GM19193 (cell line): ENCODE results near the gene PLS3.

Experiments
- POLR2A ChIP-seq: IDR thresholded peaks from 4 replicates; pipeline ENCODE4 v1.6.1; 2011; ENCODE audit not compliant: insufficient read depth, insufficient read length; ENCODE audit errors: extremely low read depth

PLS3 gene

DNA sequence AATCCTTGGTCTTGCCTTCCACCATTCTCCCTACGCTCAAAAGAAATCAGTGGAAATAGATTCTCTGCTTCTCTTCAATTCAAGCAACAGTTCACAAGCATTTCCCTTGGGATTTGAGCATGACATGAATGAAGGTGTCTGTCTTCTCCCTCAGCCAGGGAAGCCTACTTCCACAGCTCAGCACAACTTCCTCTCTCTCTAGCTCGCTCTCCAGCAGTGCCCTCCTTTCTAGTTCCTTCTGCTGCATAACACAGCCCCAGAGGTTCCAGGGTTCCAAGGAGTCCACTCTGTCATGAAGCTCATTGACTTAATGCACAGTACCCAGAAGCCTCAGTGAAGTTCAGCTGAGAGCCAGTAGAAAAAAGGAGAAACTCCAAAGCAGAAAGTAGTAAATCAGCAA, 81.3 kb downstream of the PLS3 start:
- TF ChIP-seq POLR2A, result no peak

DNA sequence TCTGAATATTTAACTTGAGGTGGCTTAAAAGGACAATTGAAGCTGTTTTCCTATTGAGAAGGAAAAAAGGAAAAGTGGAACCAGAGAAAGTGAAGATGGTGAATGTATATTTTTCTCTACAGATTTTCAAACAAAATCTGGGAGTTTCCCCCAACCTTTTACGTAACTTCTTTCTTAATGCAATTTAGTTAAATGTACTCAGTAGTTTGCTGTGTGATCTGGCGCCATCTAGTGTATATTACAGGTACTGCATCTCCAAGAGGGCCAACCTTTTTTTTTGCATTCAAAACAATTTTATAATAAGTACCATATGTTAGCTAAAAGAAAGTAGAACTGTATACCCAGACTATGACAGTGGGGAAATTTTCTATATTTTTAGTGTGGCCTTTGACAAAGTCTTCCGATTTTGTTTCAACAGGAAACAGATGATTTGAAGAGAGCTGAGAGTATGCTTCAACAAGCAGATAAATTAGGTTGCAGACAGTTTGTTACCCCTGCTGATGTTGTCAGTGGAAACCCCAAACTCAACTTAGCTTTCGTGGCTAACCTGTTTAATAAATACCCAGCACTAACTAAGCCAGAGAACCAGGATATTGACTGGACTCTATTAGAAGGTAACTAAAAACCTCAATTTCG, 82.0 kb downstream of the PLS3 start:
- no peak for TF ChIP-seq POLR2A

DNA sequence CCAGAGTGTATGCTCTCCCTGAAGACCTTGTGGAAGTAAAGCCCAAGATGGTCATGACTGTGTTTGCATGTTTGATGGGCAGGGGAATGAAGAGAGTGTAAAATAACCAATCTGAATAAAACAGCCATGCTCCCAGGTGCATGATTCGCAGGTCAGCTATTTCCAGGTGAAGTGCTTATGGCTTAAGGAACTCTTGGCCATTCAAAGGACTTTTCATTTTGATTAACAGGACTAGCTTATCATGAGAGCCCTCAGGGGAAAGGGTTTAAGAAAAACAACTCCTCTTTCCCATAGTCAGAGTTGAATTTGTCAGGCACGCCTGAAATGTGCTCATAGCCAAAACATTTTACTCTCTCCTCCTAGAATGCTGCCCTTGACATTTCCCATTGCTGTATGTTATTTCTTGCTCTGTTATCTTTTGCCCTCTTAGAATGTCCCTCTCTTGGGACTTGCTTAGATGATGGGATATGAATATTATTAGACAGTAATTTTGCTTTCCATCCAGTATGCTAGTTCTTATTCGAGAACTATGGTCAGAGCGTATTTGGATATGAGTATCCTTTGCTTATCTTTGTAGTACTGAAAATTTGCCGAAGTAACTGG, 88.6 kb downstream of the PLS3 start:
- TF ChIP-seq POLR2A, result no peak

DNA sequence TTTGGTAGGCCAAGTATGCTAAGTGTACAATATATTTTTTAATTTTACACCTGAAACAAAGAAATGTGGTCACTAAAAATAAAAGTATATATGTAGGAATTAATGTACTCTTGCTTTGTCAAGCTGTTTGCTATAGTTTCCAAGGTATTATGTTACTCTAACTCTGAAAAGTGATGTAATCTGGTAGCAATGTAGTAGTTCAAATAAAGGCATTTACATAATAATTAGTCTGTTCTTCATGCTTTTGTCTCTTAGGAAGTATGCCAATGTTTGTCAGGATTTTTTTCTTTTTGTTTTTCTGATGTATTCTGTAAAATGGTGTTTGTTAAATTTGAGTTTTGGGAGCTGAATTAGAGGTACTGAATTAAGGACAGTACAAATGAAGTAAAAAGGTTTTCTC, 89.5 kb downstream of the PLS3 start:
- TF ChIP-seq POLR2A, result no peak

DNA sequence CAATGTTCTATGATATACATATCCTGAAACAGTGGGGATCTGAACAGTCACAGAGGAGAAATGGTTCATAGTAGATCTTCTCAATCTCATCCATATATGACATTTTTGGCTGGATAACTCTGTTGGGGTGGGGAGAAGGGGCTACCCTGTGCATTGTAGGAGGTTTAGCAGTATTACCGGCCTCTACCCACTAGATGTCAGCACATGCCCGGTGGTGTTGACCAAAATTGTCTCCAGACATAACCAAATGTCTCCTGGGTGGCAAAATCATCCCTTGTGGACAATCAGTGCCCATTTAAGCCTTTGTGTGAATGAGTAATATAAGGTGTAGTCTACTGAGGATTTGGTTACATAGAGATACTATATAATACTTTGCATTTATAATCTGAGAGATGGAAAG, 89.9 kb downstream of the PLS3 start:
- no peak for TF ChIP-seq POLR2A

DNA sequence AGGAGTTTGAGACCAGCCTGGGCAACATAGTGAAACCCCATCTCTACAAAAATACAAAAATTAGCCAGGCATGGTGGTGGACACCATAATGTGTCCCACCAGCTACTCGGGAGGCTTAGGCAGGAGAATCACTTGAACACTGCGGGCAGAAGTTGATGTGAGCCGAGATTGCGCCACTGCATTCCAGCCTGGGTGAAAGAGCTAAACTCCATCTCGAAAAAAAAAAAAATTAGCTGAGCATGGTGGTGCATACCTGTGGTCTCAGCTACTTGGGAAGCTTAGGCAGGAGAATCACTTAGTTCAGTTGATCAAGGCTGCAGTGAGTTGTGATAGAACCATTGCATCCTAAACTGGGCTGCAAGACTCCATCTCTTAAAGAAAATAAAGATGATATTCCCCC, 91.2 kb downstream of the PLS3 start:
- no peak for TF ChIP-seq POLR2A

DNA sequence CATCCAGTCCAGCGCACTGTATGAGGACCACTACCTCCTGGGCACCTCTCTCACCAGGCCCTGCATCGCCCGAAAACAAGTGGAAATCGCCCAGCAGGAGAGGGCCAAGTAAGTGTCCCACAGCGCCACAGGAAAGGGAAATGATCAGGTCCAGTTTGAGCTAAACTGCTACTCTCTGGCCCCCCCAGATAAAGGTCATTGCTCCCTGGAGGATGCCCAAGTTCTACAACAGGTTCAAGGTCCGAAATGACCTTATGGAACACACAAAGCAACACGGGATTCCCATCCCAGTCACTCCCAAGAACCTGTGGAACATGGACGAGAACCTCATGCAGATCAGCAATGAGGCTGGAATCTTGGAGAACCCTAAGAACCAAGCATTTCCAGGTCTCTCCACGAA, 104.1 kb downstream of the PLS3 start:
- TF ChIP-seq POLR2A, result no peak

DNA sequence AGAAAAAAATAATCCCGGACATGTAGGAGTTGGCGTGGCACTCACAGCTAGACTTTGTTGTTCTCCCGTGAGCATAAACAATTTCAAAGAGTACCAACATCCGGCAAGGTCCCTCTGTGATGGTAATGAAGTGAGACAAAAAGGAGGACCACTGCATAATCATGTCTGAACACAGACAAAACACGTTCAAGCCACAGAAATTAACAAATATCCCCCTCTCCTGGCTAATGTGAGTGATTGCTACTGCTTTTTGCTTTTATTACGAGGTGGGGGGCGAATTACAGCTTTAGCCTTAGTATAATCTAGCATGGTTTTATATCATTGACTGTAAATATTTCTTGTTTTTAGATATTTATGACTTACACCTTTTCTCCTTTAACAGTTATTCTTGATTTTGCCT, 118.5 kb downstream of the PLS3 start:
- TF ChIP-seq POLR2A, result no peak

DNA sequence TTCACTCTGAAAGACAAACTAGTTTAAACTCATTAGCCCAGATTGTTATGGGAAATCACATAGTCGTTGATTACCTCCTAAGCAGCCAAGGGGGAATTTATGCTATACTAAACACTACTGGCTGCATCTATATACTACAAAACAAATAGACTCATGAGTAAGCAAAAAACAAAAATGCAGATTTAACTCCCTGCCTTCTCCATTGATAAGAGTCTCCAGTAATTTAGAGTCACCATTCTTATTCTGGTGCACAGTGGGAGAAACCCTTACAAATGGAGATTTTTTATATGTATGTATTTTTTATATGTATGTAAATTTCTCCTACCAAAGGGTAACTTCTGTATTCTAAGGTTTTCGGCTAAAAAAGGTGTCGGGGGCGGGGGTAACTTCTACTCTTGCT, 126.6 kb downstream of the PLS3 start:
- TF ChIP-seq POLR2A, result no peak

DNA sequence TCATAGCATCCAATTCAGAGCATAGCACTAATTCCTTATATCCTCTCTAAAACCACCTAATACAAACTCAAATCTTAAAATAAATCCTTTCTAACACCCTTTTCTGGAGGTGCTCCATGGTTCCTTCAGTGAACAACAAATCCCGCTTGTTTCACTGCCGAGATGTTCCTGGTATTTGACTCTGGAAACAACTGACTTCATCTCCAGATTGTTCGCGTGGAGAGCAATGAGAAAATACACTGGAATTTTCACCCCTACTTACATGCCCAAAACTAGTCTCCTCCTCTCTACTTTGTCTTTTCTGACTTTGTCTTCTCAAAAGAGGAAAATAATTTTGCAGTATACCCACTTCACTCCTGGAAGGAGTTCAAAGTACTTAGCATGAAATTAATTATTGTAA, 129.0 kb downstream of the PLS3 start:
- no peak for TF ChIP-seq POLR2A

DNA sequence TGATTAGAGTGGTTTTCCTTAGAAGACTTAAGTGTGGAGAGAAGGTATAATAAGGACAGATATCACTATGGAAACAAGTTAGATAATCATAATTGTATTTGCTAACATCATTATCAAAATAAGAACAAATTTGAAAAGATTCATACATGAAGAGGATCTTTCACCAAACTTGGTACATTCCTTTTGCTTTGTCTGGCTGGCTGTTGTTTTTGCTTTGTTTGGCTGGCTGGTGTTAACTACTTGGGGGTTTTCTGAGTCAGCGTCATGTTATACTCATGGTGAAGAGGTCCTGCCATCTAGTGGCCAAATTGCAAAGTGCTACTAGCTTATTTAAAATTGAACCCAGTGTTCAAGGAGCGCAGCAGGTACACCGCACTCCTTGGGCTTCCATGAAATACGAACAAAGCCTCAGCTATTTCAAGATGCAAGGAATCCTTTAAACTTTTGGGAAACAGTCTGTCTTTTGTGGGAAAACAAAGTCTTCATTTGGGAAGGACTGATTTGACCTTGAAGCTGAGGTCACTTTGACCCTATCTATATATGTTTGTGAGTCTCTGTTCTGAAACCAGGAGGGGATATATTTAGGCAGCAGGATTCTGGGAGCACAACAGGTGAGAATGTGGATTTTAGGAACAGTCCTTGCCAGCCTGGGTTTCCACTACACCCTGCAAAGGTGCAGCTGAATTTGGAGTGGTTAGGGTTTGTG, 129.7 kb downstream of the PLS3 start:
- no peak for TF ChIP-seq POLR2A

DNA sequence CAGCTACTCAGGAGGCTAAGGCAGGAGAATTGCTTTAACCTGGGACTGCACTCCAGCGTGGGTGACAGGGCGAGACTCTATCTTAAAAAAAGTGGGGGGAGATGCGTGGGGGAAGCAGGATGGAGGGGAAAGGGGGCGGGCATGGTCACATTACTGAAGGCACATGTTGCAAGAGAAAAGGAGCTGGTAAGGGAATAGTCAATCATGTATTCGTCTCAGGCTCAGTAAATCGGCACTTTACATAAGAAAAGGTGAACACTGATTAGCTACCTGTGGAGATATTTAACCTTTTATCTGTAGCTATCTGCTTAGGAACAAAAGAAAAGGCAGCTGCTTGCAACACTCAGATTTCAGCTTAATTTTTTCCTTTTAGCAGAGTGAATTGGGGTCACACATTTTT, 132.5 kb downstream of the PLS3 start:
- no peak for TF ChIP-seq POLR2A

DNA sequence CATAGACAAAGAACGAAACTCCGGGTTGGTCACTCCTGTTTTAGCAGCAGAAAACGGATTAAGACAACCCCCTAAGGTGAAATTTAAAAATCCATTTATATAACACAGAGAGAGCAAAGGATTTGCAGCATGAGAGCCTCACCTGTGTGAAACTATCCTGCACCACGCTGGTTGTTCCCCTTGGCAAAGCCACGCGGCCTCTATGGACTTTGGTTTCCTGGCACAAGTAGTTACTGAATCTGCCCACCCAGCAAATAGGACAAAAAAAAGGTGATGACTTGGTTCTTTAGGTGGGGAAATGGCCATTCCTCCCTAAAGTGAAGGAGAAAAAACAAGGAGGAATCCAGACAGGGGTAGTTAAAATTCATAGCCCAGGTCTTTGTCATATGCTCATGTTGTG, 133.1 kb downstream of the PLS3 start:
- TF ChIP-seq POLR2A, result no peak

DNA sequence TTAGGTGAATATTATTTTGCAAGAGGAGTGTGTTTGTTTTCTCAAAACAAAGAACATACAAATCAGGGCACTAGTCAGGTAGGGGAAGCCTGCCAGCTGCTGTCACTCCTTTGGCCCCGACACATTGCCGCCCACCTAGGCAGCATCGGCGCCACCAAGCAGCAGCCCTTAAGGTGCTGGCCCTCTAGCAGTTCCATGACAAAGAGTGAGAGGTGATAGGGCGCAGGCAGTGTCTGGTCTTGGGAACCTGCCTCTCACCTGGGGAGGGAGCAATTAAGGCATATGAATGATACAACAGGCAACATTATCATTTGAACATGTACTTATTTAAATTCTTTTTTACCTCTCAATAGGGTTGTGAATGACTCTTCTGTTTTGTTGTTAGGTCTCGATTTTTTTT, 135.1 kb downstream of the PLS3 start:
- no peak for TF ChIP-seq POLR2A

DNA sequence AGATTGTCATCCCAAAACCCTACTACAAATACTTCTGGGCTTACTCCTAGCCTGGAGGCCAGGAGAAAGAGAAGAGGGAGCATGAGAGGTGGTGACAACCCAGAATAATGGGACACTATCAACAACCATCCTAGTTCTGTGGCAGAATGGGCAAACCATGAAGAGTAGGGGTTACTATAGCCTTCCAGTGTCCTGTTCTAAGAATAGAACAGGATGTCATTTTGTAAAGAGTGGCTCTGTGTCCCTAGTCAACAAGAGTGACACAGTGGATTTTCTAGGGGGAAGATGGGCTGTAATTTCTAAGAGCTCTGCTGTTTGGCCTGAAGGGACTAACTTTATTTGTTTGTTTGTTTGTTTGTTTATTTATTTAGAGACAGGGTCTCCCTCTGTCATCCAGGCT, 136.0 kb downstream of the PLS3 start:
- TF ChIP-seq POLR2A, result no peak

DNA sequence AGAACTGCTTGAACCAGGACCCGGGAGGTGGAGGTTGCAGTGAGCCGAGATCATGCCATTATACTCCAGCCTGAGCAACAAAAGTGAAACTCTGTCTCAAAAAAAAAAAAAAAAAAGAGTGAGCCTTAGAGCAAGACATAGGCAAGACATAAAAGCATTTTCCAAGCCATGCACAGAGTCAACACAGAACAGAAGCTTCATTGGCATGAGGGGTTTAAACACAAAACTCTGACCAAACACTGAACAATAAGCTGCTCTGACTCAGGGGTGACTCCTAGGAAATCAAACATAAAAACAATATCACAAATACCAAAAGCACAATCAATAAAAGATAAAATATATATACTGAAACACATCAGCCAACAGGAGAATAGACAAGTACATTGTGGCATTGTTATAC, 136.8 kb downstream of the PLS3 start:
- no peak for TF ChIP-seq POLR2A
